ENCODE results near the gene TEX54.

- no peak for TF ChIP-seq CHD4 (IDR thresholded peaks at IDR 0.05; ENCODE audit: borderline replicate concordance)
- no peak for TF ChIP-seq CTCF (IDR thresholded peaks at IDR 0.05)
- no peak for TF ChIP-seq FOSB (CRISPR knock-in tag; IDR thresholded peaks at IDR 0.05)
- no peak for TF ChIP-seq POLR2A (IDR thresholded peaks at IDR 0.05; ENCODE audit: low read length)
- TF ChIP-seq CEBPB (IDR thresholded peaks at IDR 0.05), result no peak
Observed at GRCh38 chr11:62817129-62817528, 15.5 kb downstream of the TEX54 start.
